Measurements from ENCODE around the gene FZD10. TPM values are rescaled to one million over a fixed set of nuclear protein-coding genes. Genes with fewer than 3 reads are reported as not detected.
A peak's percentile ranks its signal among the peaks of the same experiment; 100 is the strongest.

Gene FZD10
- total RNA-seq, 4 donors from 2014 or later, result 11.7 to 20.7 (median 15.5) TPM

GRCh38 chr12:130200445-130200844, 38.2 kb downstream of the FZD10 start:
- WGBS, result 85% methylated on average over 7 of the region's 7 CpGs
- no peak for TF ChIP-seq EP300 (IDR thresholded peaks at IDR 0.05)
- no peak for TF ChIP-seq POLR2AphosphoS5 (IDR thresholded peaks at IDR 0.05)
- no peak for TF ChIP-seq POLR2A (IDR thresholded peaks at IDR 0.05)
- TF ChIP-seq CTCF (IDR thresholded peaks at IDR 0.05), result no peak
- no peak overlapping the region for H3K4me3 ChIP-seq

GRCh38 chr12:130201037-130201436, 38.8 kb downstream of the FZD10 start:
- Histone ChIP-seq H3K9me3 (no peaks in the 10 kb centered on the region), H3K27ac (no peak overlapping the region), H3K4me1 (no peaks in the 10 kb centered on the region), H3K36me3 (no peaks in the 10 kb centered on the region), H3K4me3 (no peak overlapping the region), H3K27me3 (peaks cover 3% of the 10 kb centered on the region)
- TF ChIP-seq CTCF (IDR thresholded peaks at IDR 0.05) (no peak), POLR2AphosphoS5 (IDR thresholded peaks at IDR 0.05) (no peak), POLR2A (IDR thresholded peaks at IDR 0.05) (no peak), EP300 (IDR thresholded peaks at IDR 0.05) (no peak)
- no peak for DNase-seq (ENCODE audit: low spot score in 2 of 2)
- 88% methylated on average over 8 of the region's 8 CpGs for WGBS

More at GRCh38 chr12:130200445-130200844, 38.2 kb downstream of the FZD10 start:
- Histone ChIP-seq H3K27me3 (peaks cover 3% of the 10 kb centered on the region), H3K36me3 (no peaks in the 10 kb centered on the region), H3K4me1 (no peaks in the 10 kb centered on the region), H3K9me3 (no peaks in the 10 kb centered on the region), H3K27ac (no peak overlapping the region)
- DNase-seq (ENCODE audit: low spot score in 2 of 2), result no peak

GRCh38 chr12:130202201-130202600, 39.9 kb downstream of the FZD10 start:
- 72% methylated on average over 6 of the region's 6 CpGs for WGBS
- no peak for TF ChIP-seq EP300 (IDR thresholded peaks at IDR 0.05)
- TF ChIP-seq CTCF (IDR thresholded peaks at IDR 0.05), result no peak
- TF ChIP-seq POLR2A (IDR thresholded peaks at IDR 0.05), result no peak
- TF ChIP-seq POLR2AphosphoS5 (IDR thresholded peaks at IDR 0.05), result no peak
- Histone ChIP-seq H3K27ac (no peak overlapping the region), H3K27me3 (peaks cover 3% of the 10 kb centered on the region), H3K9me3 (no peaks in the 10 kb centered on the region), H3K36me3 (no peaks in the 10 kb centered on the region), H3K4me1 (no peaks in the 10 kb centered on the region), H3K4me3 (no peak overlapping the region)
- no peak for DNase-seq (ENCODE audit: low spot score in 2 of 2)

- 61% methylated on average over 11 of the region's 11 CpGs for WGBS
- no peaks in the 10 kb centered on the region for H3K9me3 ChIP-seq
- no peak for DNase-seq (ENCODE audit: low spot score in 2 of 2)
- H3K36me3 ChIP-seq, result no peaks in the 10 kb centered on the region
- peaks cover 3% of the 10 kb centered on the region for H3K27me3 ChIP-seq
- no peaks in the 10 kb centered on the region for H3K4me1 ChIP-seq
- H3K4me3 ChIP-seq, result no peak overlapping the region
- no peak overlapping the region for H3K27ac ChIP-seq
- TF ChIP-seq POLR2A (IDR thresholded peaks at IDR 0.05) (no peak), EP300 (IDR thresholded peaks at IDR 0.05) (no peak), POLR2AphosphoS5 (IDR thresholded peaks at IDR 0.05) (no peak), CTCF (IDR thresholded peaks at IDR 0.05) (no peak)
Observed at GRCh38 chr12:130203151-130203550, 40.9 kb downstream of the FZD10 start.

- peaks cover 3% of the 10 kb centered on the region for H3K27me3 ChIP-seq
- H3K4me3 ChIP-seq, result no peak overlapping the region
- no peaks in the 10 kb centered on the region for H3K4me1 ChIP-seq
- H3K27ac ChIP-seq, result no peak overlapping the region
- TF ChIP-seq POLR2AphosphoS5 (IDR thresholded peaks at IDR 0.05) (peak in 1 of 3 donors; percentile 42), CTCF (IDR thresholded peaks at IDR 0.05) (no peak), POLR2A (IDR thresholded peaks at IDR 0.05) (no peak), EP300 (IDR thresholded peaks at IDR 0.05) (no peak)
- no peaks in the 10 kb centered on the region for H3K9me3 ChIP-seq
- WGBS, result 71% methylated on average over 11 of the region's 12 CpGs
- H3K36me3 ChIP-seq, result no peaks in the 10 kb centered on the region
- no peak for DNase-seq (ENCODE audit: low spot score in 2 of 2)
Observed at GRCh38 chr12:130204541-130204953, 42.3 kb downstream of the FZD10 start.

Measured in suprapubic skin (tissue), 4 donors.